ENCODE data around the gene PICK1. TPM values are rescaled to one million over a fixed set of nuclear protein-coding genes. Genes with fewer than 3 reads are reported as not detected.
"Not testable (repeated sequence)": the region's sequence is repeated elsewhere in the genome, so short reads cannot be mapped to it uniquely, and the experiment has no call there.

PICK1 gene
- total and polyA plus RNA-seq, 4 donors, result 5.8 to 25.8 (median 13.1) TPM

GRCh38 chr22:38115423-38116205, 58.4 kb downstream of the PICK1 start:
- no peak for DNase-seq (ENCODE audit: low spot score)

GRCh38 chr22:38117556-38117955, 60.4 kb downstream of the PICK1 start:
- H3K36me3 ChIP-seq (ENCODE audit: control insufficient read depth in 4 of 4, insufficient read depth in 3 of 4, low read depth in 1 of 4, low read length in 3 of 4); H3K9ac ChIP-seq (ENCODE audit: low read depth in 1 of 2, low read length in 2 of 2); H3K27ac ChIP-seq (ENCODE audit: low read depth in 1 of 2, low read length in 2 of 2); DNase-seq (ENCODE audit: low spot score); H3K27me3 ChIP-seq (ENCODE audit: control insufficient read depth in 4 of 4, insufficient read depth in 4 of 4, low read length in 3 of 4); H3K9me3 ChIP-seq (ENCODE audit: control insufficient read depth in 4 of 4, low read length in 3 of 4); H3K4me3 ChIP-seq (ENCODE audit: low read depth in 1 of 3, low read length in 3 of 3); H3K4me1 ChIP-seq (ENCODE audit: control insufficient read depth in 4 of 4, insufficient read depth in 4 of 4, low read length in 3 of 4): not testable (repeated sequence)
- WGBS, result 96% methylated on average over 10 of the region's 10 CpGs

More at GRCh38 chr22:38115423-38116205, 58.4 kb downstream of the PICK1 start:
- WGBS, result 96% methylated on average over 31 of the region's 31 CpGs
- no peak overlapping the region for H3K9ac ChIP-seq (ENCODE audit: low read depth in 1 of 2, low read length in 2 of 2)
- H3K27ac ChIP-seq (ENCODE audit: low read depth in 1 of 2, low read length in 2 of 2), result no peak overlapping the region
- peaks cover 0 to 10% (median 3%) of the 10 kb centered on the region in 4 donors for H3K4me1 ChIP-seq (ENCODE audit: control insufficient read depth in 4 of 4, insufficient read depth in 4 of 4, low read length in 3 of 4)
- H3K36me3 ChIP-seq (ENCODE audit: control insufficient read depth in 4 of 4, insufficient read depth in 3 of 4, low read depth in 1 of 4, low read length in 3 of 4), result peaks cover 0 to 2% (median 0%) of the 10 kb centered on the region in 4 donors
- no peak for TF ChIP-seq GABPA (IDR thresholded peaks at IDR 0.05 in 1 of 2, conservative IDR thresholded peaks at IDR 0.05 in 1 of 2)
- TF ChIP-seq NR2F2 (IDR thresholded peaks at IDR 0.05), result no peak
- no peak for TF ChIP-seq HNF4A (conservative IDR thresholded peaks at IDR 0.05)
- TF ChIP-seq FOXA2 (IDR thresholded peaks at IDR 0.05), result no peak
- TF ChIP-seq MAX (IDR thresholded peaks at IDR 0.05), result no peak
- TF ChIP-seq RXRA (IDR thresholded peaks at IDR 0.05), result no peak
- TF ChIP-seq REST (IDR thresholded peaks at IDR 0.05), result no peak
- TF ChIP-seq YY1 (IDR thresholded peaks at IDR 0.05), result no peak
- TF ChIP-seq ATF3 (IDR thresholded peaks at IDR 0.05), result no peak
- TF ChIP-seq FOXA1 (IDR thresholded peaks at IDR 0.05), result no peak
- no peak for TF ChIP-seq ZBTB33 (IDR thresholded peaks at IDR 0.05)
- TF ChIP-seq TAF1 (conservative IDR thresholded peaks at IDR 0.05), result no peak
- TF ChIP-seq RAD21 (IDR thresholded peaks at IDR 0.05), result no peak
- no peak for TF ChIP-seq SP1 (IDR thresholded peaks at IDR 0.05)
- no peak for TF ChIP-seq JUND (IDR thresholded peaks at IDR 0.05)
- TF ChIP-seq CTCF (IDR thresholded peaks at IDR 0.05; ENCODE audit: low read depth, low read length, missing input control), result no peak
- no peak for TF ChIP-seq HNF4G (IDR thresholded peaks at IDR 0.05)
- no peaks in the 10 kb centered on the region for H3K27me3 ChIP-seq (ENCODE audit: control insufficient read depth in 4 of 4, insufficient read depth in 4 of 4, low read length in 3 of 4)
- no peak overlapping the region for H3K4me3 ChIP-seq (ENCODE audit: low read depth in 1 of 3, low read length in 3 of 3)
- no peaks in the 10 kb centered on the region for H3K9me3 ChIP-seq (ENCODE audit: control insufficient read depth in 4 of 4, low read length in 3 of 4)

All from liver (tissue), 9 donors.